ENCODE results near the gene SCG5.

The SCG5 gene

GRCh38 chr15:32691689-32692038, 50.2 kb downstream of the SCG5 start:
- no peak for DNase-seq (ENCODE audit: low read depth)

- DNase-seq (ENCODE audit: low read depth) = no peak
Observed at GRCh38 chr15:32692286-32692685, 50.8 kb downstream of the SCG5 start.

- no peak for DNase-seq (ENCODE audit: low read depth)
Observed at GRCh38 chr15:32694222-32694983, 52.9 kb downstream of the SCG5 start.

- no peak for DNase-seq (ENCODE audit: low read depth)
Observed at GRCh38 chr15:32698773-32699390, 57.4 kb downstream of the SCG5 start.

GRCh38 chr15:32700501-32701150, 59.1 kb downstream of the SCG5 start:
- DNase-seq (ENCODE audit: low read depth) = no peak

- no peak for DNase-seq (ENCODE audit: low read depth)
Observed at GRCh38 chr15:32701863-32702262, 60.4 kb downstream of the SCG5 start.

GRCh38 chr15:32704395-32704981, 63.0 kb downstream of the SCG5 start:
- no peak for DNase-seq (ENCODE audit: low read depth)

- DNase-seq (ENCODE audit: low read depth) = no peak
Observed at GRCh38 chr15:32705446-32705845, 63.9 kb downstream of the SCG5 start.

- DNase-seq (ENCODE audit: low read depth) = no peak
Observed at GRCh38 chr15:32706704-32707103, 65.2 kb downstream of the SCG5 start.

- DNase-seq (ENCODE audit: low read depth) = no peak
Observed at GRCh38 chr15:32707436-32707835, 65.9 kb downstream of the SCG5 start.

GRCh38 chr15:32709295-32710033, 68.0 kb downstream of the SCG5 start:
- no peak for DNase-seq (ENCODE audit: low read depth)

GRCh38 chr15:32715276-32715675, 73.8 kb downstream of the SCG5 start:
- no peak for DNase-seq (ENCODE audit: low read depth)

- no peak for DNase-seq (ENCODE audit: low read depth)
Observed at GRCh38 chr15:32716216-32716914, 74.9 kb downstream of the SCG5 start.

GRCh38 chr15:32716915-32717425, 75.5 kb downstream of the SCG5 start:
- DNase-seq (ENCODE audit: low read depth) = no peak

- DNase-seq (ENCODE audit: low read depth) = no peak
Observed at GRCh38 chr15:32717426-32718226, 76.1 kb downstream of the SCG5 start, which contains the start of gene GREM1. TSS of gene GREM1 (plus strand) at chr15:32718004. CDS start at chr15:32730691, 12,687 bp downstream.

- no peak for DNase-seq (ENCODE audit: low read depth)
Observed at GRCh38 chr15:32718227-32718820, 76.8 kb downstream of the SCG5 start.

GRCh38 chr15:32718821-32719716, 77.6 kb downstream of the SCG5 start:
- no peak for DNase-seq (ENCODE audit: low read depth)

GRCh38 chr15:32721596-32721995, 80.1 kb downstream of the SCG5 start:
- no peak for DNase-seq (ENCODE audit: low read depth)

GRCh38 chr15:32722136-32722535, 80.6 kb downstream of the SCG5 start:
- no peak for DNase-seq (ENCODE audit: low read depth)

Data from activated T-cell treated with anti-CD3 and anti-CD28 coated beads for 48 hours (primary cell).